Neural cell (in vitro differentiated cells): ENCODE results near the gene PSG2. TPM values are rescaled to one million over a fixed set of nuclear protein-coding genes. Genes with fewer than 3 reads are reported as not detected.
"Not testable (repeated sequence)": the region's sequence is repeated elsewhere in the genome, so short reads cannot be mapped to it uniquely, and the experiment has no call there.

Source experiments
- H2AFZ ChIP-seq: fragments of 200-600, 300-800 bp; sonication (generic), shearing (Covaris generic); 2 replicates; pipeline ENCODE4 v1.6.0; 2014; ENCODE audit warnings: low read depth, mild to moderate bottlenecking, antibody characterized with exemption, low read length, moderate library complexity
- H3F3A ChIP-seq: fragments of 200-600 bp; shearing (Covaris generic); 2 replicates; pipeline ENCODE4 v1.6.1; 2016; ENCODE audit warnings: mild to moderate bottlenecking, moderate library complexity, mixed read lengths, antibody characterized with exemption, low read length; ENCODE audit not compliant: insufficient read depth, poor library complexity, severe bottlenecking
- H3K27ac ChIP-seq: fragments of 200-600, 300-800 bp; sonication (generic), shearing (Covaris generic); 2 replicates; pipeline ENCODE4 v1.5.1; 2014; ENCODE audit warnings: mild to moderate bottlenecking, low read length, moderate library complexity
- H3K27me3 ChIP-seq: fragments of 300-800, 200-600 bp; sonication (generic), shearing (Covaris generic); 2 replicates; pipeline ENCODE4 v1.6.0; 2014; ENCODE audit warnings: mild to moderate bottlenecking, low read depth, low read length, moderate library complexity; ENCODE audit not compliant: insufficient read depth
- H3K36me3 ChIP-seq: fragments of 300-800, 200-600 bp; sonication (generic), shearing (Covaris generic); 2 replicates; pipeline ENCODE4 v1.5.1; 2014; ENCODE audit warnings: mild to moderate bottlenecking, antibody characterized with exemption, low read length, moderate library complexity; ENCODE audit not compliant: insufficient read depth
- H3K4me2 ChIP-seq: fragments of 300-800, 200-600 bp; sonication (generic), shearing (Covaris generic); 2 replicates; pipeline ENCODE4 v1.6.0; 2014; ENCODE audit warnings: mild to moderate bottlenecking, low read length
- H3K4me3 ChIP-seq: fragments of 300-800, 200-600 bp; sonication (generic), shearing (Covaris generic); 2 replicates; pipeline ENCODE4 v1.5.1; 2014; ENCODE audit warnings: mild to moderate bottlenecking, low read length, moderate library complexity
- H3K79me2 ChIP-seq: fragments of 200-600 bp; shearing (Covaris generic); replicated peaks from 2 replicates; pipeline ENCODE4 v1.6.0; 2014; ENCODE audit warnings: mild to moderate bottlenecking, low read length, moderate library complexity; ENCODE audit not compliant: insufficient read depth
- H3K9ac ChIP-seq: fragments of 300-800, 200-600 bp; sonication (generic), shearing (Covaris generic); 2 replicates; pipeline ENCODE4 v1.6.1; 2016; ENCODE audit warnings: mild to moderate bottlenecking, low read length, mixed read lengths
- H3K9me2 ChIP-seq: fragments of 200-600 bp; shearing (Covaris generic); 2 replicates; pipeline ENCODE4 v1.6.1; 2016; ENCODE audit warnings: mild to moderate bottlenecking, low read length, mixed read lengths; ENCODE audit not compliant: insufficient read depth
- H3K9me3 ChIP-seq: fragments of 200-600, 300-800 bp; sonication (generic), shearing (Covaris generic); 2 replicates; pipeline ENCODE4 v1.6.1; 2016; ENCODE audit warnings: mild to moderate bottlenecking, mixed run types, low read length, moderate library complexity, mixed read lengths
- H4K20me1 ChIP-seq: fragments of 200-600 bp; shearing (Covaris generic); 2 replicates; pipeline ENCODE4 v1.6.1; 2016; ENCODE audit warnings: mild to moderate bottlenecking, mixed run types; ENCODE audit not compliant: insufficient read depth
- CTCF ChIP-seq: fragments of 450-650 bp; IDR thresholded peaks from 2 replicates; pipeline ENCODE4 v1.5.1; 2014; ENCODE audit warnings: antibody characterized with exemption, mild to moderate bottlenecking, moderate library complexity; ENCODE audit not compliant: poor library complexity, severe bottlenecking
- EP300 ChIP-seq: fragments of 450-650 bp; conservative IDR thresholded peaks from 2 replicates; pipeline ENCODE4 v1.6.1; 2014; ENCODE audit warnings: antibody characterized with exemption, mild to moderate bottlenecking, moderate library complexity; ENCODE audit not compliant: poor library complexity, severe bottlenecking
- EZH2 ChIP-seq: fragments of 200-600, 300-800 bp; shearing (Covaris generic), sonication (generic); IDR thresholded peaks from 2 replicates; pipeline ENCODE4 v1.6.1; 2014; ENCODE audit warnings: antibody characterized with exemption, low read length, borderline replicate concordance, mild to moderate bottlenecking; ENCODE audit not compliant: insufficient read depth, poor library complexity, severe bottlenecking
- MXI1 ChIP-seq: fragments of 450-650 bp; conservative IDR thresholded peaks from 2 replicates; pipeline ENCODE4 v1.6.1; 2014; ENCODE audit warnings: antibody characterized with exemption, mild to moderate bottlenecking; ENCODE audit not compliant: poor library complexity, severe bottlenecking
- POLR2AphosphoS5 ChIP-seq: IDR thresholded peaks from 2 replicates; pipeline ENCODE4 v1.6.1; 2012
- RAD21 ChIP-seq: fragments of 450-650 bp; conservative IDR thresholded peaks from 2 replicates; pipeline ENCODE4 v1.6.1; 2014; ENCODE audit warnings: antibody characterized with exemption, mild to moderate bottlenecking, moderate library complexity
- SMC3 ChIP-seq: fragments of 450-650 bp; conservative IDR thresholded peaks from 2 replicates; pipeline ENCODE4 v1.6.1; 2014; ENCODE audit warnings: antibody characterized with exemption, mild to moderate bottlenecking, moderate library complexity; ENCODE audit not compliant: poor library complexity
- TAF1 ChIP-seq: IDR thresholded peaks from 2 replicates; pipeline ENCODE4 v1.6.1; 2012; ENCODE audit warnings: low read depth
- polyA plus RNA-seq: library from polyadenylated mRNA; depleted of rRNA; stranded (reverse); fragments of >200 nt; gene quantifications from 2 replicates; pipeline ENCODE4 v1.2.3, GENCODE V29; 2014
- TF ChIP-seq, protein P1 (sequence below): IDR thresholded peaks from 2 replicates; pipeline ENCODE4 v1.6.1; 2012; ENCODE audit warnings: borderline replicate concordance

The PSG2 gene
- polyA plus RNA-seq, 1 donor from 2014 or later = not detected

DNA sequence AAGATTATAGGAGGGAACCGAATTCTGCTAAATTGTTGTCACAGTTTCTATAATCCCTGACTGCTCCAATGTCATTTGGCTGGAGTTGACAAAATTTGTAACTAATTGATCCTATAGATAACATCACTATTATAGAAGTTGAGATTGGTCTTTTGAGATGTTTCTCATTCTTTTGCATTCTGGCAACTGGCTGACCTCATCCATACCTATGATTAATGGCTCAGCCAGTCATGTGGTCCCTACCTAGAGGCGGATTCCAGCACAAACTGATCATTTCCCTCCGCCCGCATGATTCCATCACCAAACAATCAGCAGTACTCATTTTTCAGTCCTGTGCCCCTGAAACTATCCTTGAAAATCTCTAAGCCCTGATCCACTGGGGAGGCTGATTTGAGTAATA, 4.2 kb downstream of the PSG2 start:
- Histone ChIP-seq H3K9me3 (no peaks in the 10 kb centered on the region), H3K9ac (no peak overlapping the region), H3K4me2 (no peak overlapping the region), H3K36me3 (no peaks in the 10 kb centered on the region), H3K79me2 (no peaks in the 10 kb centered on the region), H3K27me3 (no peaks in the 10 kb centered on the region), H3K9me2 (no peaks in the 10 kb centered on the region), H3K4me3 (no peak overlapping the region), H3F3A (no peaks in the 10 kb centered on the region), H2AFZ (no peak overlapping the region), H3K27ac (no peak overlapping the region), H4K20me1 (no peaks in the 10 kb centered on the region)
- TF ChIP-seq EP300 (no peak), SMC3 (no peak), EZH2 (no peak), RAD21 (no peak), MXI1 (no peak), CTCF (no peak), POLR2AphosphoS5 (no peak), TAF1 (no peak)
- TF ChIP-seq, protein P1, sequence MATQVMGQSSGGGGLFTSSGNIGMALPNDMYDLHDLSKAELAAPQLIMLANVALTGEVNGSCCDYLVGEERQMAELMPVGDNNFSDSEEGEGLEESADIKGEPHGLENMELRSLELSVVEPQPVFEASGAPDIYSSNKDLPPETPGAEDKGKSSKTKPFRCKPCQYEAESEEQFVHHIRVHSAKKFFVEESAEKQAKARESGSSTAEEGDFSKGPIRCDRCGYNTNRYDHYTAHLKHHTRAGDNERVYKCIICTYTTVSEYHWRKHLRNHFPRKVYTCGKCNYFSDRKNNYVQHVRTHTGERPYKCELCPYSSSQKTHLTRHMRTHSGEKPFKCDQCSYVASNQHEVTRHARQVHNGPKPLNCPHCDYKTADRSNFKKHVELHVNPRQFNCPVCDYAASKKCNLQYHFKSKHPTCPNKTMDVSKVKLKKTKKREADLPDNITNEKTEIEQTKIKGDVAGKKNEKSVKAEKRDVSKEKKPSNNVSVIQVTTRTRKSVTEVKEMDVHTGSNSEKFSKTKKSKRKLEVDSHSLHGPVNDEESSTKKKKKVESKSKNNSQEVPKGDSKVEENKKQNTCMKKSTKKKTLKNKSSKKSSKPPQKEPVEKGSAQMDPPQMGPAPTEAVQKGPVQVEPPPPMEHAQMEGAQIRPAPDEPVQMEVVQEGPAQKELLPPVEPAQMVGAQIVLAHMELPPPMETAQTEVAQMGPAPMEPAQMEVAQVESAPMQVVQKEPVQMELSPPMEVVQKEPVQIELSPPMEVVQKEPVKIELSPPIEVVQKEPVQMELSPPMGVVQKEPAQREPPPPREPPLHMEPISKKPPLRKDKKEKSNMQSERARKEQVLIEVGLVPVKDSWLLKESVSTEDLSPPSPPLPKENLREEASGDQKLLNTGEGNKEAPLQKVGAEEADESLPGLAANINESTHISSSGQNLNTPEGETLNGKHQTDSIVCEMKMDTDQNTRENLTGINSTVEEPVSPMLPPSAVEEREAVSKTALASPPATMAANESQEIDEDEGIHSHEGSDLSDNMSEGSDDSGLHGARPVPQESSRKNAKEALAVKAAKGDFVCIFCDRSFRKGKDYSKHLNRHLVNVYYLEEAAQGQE = no peak

DNA sequence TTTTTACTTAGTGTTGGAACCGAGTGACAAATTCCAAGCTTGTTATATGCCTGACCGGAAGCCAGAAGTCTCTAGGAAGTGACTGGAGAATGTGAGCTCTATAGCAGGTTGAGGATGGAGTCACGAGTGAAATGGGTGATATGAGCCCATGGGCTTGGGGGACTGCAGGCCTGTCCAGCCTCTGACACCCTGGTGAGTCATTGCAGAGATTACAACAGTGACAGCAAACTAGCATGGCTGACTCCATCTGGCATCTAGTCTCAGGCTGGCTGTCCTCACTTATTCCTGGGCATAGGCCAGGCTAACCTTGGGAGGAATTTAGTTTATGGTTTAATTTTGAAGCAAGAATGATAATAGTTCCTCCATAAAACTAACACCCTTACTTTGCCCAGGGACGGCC, 4.6 kb downstream of the PSG2 start:
- H3K79me2 ChIP-seq, H3K27me3 ChIP-seq, H3K9me2 ChIP-seq, H4K20me1 ChIP-seq, H3K36me3 ChIP-seq, H3F3A ChIP-seq, H3K9ac ChIP-seq, H3K4me2 ChIP-seq, H3K9me3 ChIP-seq, H3K27ac ChIP-seq, H2AFZ ChIP-seq, H3K4me3 ChIP-seq: not testable (repeated sequence)

- not testable (repeated sequence) for H3K9ac ChIP-seq, H3K4me2 ChIP-seq, H3K4me3 ChIP-seq, H3K79me2 ChIP-seq, H3K27me3 ChIP-seq, H2AFZ ChIP-seq, H3K9me2 ChIP-seq, H3K27ac ChIP-seq, H3F3A ChIP-seq, H4K20me1 ChIP-seq, H3K9me3 ChIP-seq, H3K36me3 ChIP-seq
Observed at GRCh38 chr19:43062418-43062817, 20.1 kb downstream of the PSG2 start.

DNA sequence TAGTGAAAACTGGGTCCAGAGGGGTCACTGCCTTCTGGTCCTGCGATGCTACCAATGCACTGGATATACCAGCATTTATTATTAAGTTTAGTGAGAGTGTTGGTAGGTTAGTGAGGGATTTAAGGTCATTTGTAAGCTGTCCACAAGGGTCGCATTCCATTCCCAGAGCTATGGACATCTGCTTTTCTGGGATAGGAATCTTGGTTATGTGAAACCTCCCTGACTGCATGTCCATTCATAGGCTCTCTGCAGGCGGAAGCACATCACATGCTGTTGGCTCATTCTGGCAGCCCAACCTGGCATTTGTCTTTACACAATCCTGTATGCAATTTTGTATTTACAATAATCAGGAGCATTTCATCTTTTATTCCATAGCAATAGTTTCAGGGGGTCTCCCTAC, 21.2 kb downstream of the PSG2 start:
- H3F3A ChIP-seq, H3K27me3 ChIP-seq, H3K9me3 ChIP-seq, H3K36me3 ChIP-seq, H3K4me2 ChIP-seq, H3K9me2 ChIP-seq, H2AFZ ChIP-seq, H3K79me2 ChIP-seq, H3K4me3 ChIP-seq, H3K27ac ChIP-seq, H4K20me1 ChIP-seq, H3K9ac ChIP-seq: not testable (repeated sequence)

DNA sequence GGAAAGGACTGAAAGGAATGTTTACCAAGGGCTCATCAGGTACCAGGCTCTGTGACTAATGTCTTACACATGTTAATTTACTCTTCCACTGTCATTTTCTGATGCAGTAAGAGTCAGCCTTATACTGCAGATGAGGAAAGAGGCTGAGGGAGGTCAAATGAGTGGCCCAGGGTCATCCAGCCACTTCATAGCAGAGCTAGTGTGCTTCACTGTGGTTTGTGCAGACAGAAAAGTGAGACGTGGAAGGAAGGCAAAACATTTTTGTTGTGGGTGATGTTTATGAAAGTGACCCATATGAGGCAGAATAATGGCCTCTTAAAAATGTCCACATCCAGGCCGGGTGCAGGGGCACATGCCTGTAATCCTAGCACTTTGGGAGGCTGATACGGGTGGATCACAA, 22.2 kb downstream of the PSG2 start:
- not testable (repeated sequence) for H3K79me2 ChIP-seq, H4K20me1 ChIP-seq, H3K27me3 ChIP-seq, H3K9ac ChIP-seq, H3K27ac ChIP-seq, H2AFZ ChIP-seq, H3F3A ChIP-seq, H3K4me2 ChIP-seq, H3K36me3 ChIP-seq, H3K9me3 ChIP-seq, H3K4me3 ChIP-seq, H3K9me2 ChIP-seq
